ENCODE results near the gene EDA.

Gene EDA

DNA sequence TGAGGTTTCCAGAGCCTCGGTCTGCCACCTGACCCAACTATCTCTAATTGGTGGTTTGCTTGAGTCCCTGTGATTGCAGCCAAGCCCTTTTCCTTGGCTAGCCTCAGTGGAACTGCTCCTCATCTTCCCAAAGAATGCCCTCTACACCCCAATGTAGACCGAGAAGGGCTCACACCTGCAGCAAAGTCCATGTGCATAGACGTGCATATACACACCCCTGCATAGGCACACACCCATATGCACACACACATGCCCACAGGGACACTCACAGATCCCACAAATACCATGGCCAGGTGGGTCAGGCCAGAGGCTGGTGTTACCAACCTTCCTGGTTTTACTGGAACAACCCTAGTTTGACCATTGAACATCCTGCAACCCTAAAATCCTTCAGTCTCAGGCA lies 433.5 kb downstream of the EDA start:
- TF ChIP-seq FOXP2 (optimal IDR thresholded peaks at IDR 0.05; ENCODE audit: borderline replicate concordance, extremely low read depth, extremely low read length, insufficient read depth) = no peak
- TF ChIP-seq, protein P1, sequence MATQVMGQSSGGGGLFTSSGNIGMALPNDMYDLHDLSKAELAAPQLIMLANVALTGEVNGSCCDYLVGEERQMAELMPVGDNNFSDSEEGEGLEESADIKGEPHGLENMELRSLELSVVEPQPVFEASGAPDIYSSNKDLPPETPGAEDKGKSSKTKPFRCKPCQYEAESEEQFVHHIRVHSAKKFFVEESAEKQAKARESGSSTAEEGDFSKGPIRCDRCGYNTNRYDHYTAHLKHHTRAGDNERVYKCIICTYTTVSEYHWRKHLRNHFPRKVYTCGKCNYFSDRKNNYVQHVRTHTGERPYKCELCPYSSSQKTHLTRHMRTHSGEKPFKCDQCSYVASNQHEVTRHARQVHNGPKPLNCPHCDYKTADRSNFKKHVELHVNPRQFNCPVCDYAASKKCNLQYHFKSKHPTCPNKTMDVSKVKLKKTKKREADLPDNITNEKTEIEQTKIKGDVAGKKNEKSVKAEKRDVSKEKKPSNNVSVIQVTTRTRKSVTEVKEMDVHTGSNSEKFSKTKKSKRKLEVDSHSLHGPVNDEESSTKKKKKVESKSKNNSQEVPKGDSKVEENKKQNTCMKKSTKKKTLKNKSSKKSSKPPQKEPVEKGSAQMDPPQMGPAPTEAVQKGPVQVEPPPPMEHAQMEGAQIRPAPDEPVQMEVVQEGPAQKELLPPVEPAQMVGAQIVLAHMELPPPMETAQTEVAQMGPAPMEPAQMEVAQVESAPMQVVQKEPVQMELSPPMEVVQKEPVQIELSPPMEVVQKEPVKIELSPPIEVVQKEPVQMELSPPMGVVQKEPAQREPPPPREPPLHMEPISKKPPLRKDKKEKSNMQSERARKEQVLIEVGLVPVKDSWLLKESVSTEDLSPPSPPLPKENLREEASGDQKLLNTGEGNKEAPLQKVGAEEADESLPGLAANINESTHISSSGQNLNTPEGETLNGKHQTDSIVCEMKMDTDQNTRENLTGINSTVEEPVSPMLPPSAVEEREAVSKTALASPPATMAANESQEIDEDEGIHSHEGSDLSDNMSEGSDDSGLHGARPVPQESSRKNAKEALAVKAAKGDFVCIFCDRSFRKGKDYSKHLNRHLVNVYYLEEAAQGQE (IDR thresholded peaks at IDR 0.05; ENCODE audit: insufficient read depth in 1 of 2, low read depth in 2 of 2, low read length in 2 of 2) = no peak
- TF ChIP-seq POLR2AphosphoS5 (IDR thresholded peaks at IDR 0.05; ENCODE audit: low read depth, low read length) = no peak
- TF ChIP-seq TAF1 (IDR thresholded peaks at IDR 0.05; ENCODE audit: borderline replicate concordance, insufficient read depth, low read length) = no peak
- TF ChIP-seq SIN3A (IDR thresholded peaks at IDR 0.05; ENCODE audit: borderline replicate concordance, insufficient read depth, low read length) = no peak

GRCh38 chrX:70049925-70050324 lies 434.0 kb downstream of the EDA start, which contains the start of gene AWAT2:
AWAT2 (minus strand) TSS chrX:70049938; CDS start chrX:70049932, 6 bp downstream.
- TF ChIP-seq TAF1 (IDR thresholded peaks at IDR 0.05; ENCODE audit: borderline replicate concordance, insufficient read depth, low read length) (no peak), POLR2AphosphoS5 (IDR thresholded peaks at IDR 0.05; ENCODE audit: low read depth, low read length) (no peak), SIN3A (IDR thresholded peaks at IDR 0.05; ENCODE audit: borderline replicate concordance, insufficient read depth, low read length) (no peak), FOXP2 (optimal IDR thresholded peaks at IDR 0.05; ENCODE audit: borderline replicate concordance, extremely low read depth, extremely low read length, insufficient read depth) (no peak)
- TF ChIP-seq, protein P1 (IDR thresholded peaks at IDR 0.05; ENCODE audit: insufficient read depth in 1 of 2, low read depth in 2 of 2, low read length in 2 of 2) = no peak

- TF ChIP-seq TAF1 (IDR thresholded peaks at IDR 0.05; ENCODE audit: borderline replicate concordance, insufficient read depth, low read length) (no peak), SIN3A (IDR thresholded peaks at IDR 0.05; ENCODE audit: borderline replicate concordance, insufficient read depth, low read length) (no peak), FOXP2 (optimal IDR thresholded peaks at IDR 0.05; ENCODE audit: borderline replicate concordance, extremely low read depth, extremely low read length, insufficient read depth) (no peak), POLR2AphosphoS5 (IDR thresholded peaks at IDR 0.05; ENCODE audit: low read depth, low read length) (no peak)
- TF ChIP-seq, protein P1 (IDR thresholded peaks at IDR 0.05; ENCODE audit: insufficient read depth in 1 of 2, low read depth in 2 of 2, low read length in 2 of 2) = no peak
Measured at GRCh38 chrX:70052895-70053615, 437.1 kb downstream of the EDA start.

- TF ChIP-seq, protein P1 (IDR thresholded peaks at IDR 0.05; ENCODE audit: insufficient read depth in 1 of 2, low read depth in 2 of 2, low read length in 2 of 2) = no peak
- TF ChIP-seq TAF1 (IDR thresholded peaks at IDR 0.05; ENCODE audit: borderline replicate concordance, insufficient read depth, low read length) (no peak), SIN3A (IDR thresholded peaks at IDR 0.05; ENCODE audit: borderline replicate concordance, insufficient read depth, low read length) (no peak), FOXP2 (optimal IDR thresholded peaks at IDR 0.05; ENCODE audit: borderline replicate concordance, extremely low read depth, extremely low read length, insufficient read depth) (no peak), POLR2AphosphoS5 (IDR thresholded peaks at IDR 0.05; ENCODE audit: low read depth, low read length) (no peak)
Measured at GRCh38 chrX:70054391-70054790, 438.5 kb downstream of the EDA start.
